ENCODE measurements around the gene SCLY.
A peak's percentile ranks its signal among the peaks of the same experiment; 100 is the strongest.

The SCLY gene

DNA sequence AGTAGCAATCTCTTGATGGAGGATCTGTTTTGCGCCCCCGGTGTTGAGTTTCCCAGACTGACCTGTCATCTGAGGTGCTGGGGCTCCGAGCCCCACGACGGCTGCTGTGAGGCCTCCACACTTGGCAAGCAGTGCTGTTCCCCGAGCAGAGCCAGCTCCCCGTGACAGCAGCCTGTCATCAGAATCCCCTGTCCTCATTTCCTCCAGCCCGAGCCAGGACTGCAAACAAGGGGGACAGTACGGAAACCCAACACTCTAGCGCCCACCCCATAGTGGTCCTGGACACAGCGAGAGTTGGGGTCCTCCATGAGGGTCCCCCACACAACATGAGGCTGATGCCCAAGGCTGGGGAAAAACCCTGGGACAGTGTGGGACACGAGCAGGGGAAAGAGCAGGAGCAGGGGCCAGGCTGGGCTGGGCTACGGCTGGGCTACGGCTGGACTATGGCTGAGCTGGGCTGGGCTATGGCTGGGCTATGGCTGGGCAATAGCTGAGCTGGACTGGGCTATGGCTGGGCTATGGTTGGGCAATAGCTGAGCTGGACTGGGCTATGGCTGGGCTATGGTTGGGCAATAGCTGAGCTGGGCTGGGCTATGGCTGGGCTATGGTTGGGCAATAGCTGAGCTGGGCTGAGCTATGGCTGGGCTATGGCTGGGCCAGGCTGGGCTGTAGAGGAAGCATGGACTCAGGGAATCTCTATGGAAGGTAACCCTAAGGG lies 76.2 kb downstream of the SCLY start:
- TF ChIP-seq, protein P1, sequence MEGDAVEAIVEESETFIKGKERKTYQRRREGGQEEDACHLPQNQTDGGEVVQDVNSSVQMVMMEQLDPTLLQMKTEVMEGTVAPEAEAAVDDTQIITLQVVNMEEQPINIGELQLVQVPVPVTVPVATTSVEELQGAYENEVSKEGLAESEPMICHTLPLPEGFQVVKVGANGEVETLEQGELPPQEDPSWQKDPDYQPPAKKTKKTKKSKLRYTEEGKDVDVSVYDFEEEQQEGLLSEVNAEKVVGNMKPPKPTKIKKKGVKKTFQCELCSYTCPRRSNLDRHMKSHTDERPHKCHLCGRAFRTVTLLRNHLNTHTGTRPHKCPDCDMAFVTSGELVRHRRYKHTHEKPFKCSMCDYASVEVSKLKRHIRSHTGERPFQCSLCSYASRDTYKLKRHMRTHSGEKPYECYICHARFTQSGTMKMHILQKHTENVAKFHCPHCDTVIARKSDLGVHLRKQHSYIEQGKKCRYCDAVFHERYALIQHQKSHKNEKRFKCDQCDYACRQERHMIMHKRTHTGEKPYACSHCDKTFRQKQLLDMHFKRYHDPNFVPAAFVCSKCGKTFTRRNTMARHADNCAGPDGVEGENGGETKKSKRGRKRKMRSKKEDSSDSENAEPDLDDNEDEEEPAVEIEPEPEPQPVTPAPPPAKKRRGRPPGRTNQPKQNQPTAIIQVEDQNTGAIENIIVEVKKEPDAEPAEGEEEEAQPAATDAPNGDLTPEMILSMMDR (IDR thresholded peaks at IDR 0.05; ENCODE audit: low read depth, low read length) = no peak
- peak; percentile 79 to 86 for DNase-seq (ENCODE audit: low read depth in 2 of 2)
- H3K4me3 ChIP-seq (replicated peaks in 1 of 2; ENCODE audit: low read depth in 2 of 2, low read length in 2 of 2) = no peak overlapping the region

DNA sequence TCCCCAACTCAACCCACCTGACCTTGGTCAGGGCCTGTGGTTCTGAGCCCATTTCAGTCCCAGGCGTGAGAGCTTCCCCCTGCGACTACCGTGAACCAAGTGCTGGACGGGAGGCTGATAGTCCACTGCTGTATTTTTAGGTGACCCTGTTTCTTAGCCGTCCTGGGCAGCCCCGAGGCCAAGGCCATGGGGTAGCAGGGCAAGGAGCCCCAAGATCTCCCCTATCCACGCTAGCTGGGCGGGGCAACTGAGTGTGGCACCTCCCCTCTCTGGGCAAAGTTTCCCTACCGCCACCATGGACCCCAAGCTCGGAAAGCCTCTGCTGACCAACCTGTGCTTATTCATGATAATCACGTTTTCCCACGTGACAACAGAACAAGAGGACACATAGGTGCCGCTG lies 77.1 kb downstream of the SCLY start:
- no peak overlapping the region for H3K4me3 ChIP-seq (replicated peaks in 1 of 2; ENCODE audit: low read depth in 2 of 2, low read length in 2 of 2)
- TF ChIP-seq, protein P1 (IDR thresholded peaks at IDR 0.05; ENCODE audit: low read depth, low read length) = no peak
- DNase-seq (ENCODE audit: low read depth in 2 of 2) = no peak

DNA sequence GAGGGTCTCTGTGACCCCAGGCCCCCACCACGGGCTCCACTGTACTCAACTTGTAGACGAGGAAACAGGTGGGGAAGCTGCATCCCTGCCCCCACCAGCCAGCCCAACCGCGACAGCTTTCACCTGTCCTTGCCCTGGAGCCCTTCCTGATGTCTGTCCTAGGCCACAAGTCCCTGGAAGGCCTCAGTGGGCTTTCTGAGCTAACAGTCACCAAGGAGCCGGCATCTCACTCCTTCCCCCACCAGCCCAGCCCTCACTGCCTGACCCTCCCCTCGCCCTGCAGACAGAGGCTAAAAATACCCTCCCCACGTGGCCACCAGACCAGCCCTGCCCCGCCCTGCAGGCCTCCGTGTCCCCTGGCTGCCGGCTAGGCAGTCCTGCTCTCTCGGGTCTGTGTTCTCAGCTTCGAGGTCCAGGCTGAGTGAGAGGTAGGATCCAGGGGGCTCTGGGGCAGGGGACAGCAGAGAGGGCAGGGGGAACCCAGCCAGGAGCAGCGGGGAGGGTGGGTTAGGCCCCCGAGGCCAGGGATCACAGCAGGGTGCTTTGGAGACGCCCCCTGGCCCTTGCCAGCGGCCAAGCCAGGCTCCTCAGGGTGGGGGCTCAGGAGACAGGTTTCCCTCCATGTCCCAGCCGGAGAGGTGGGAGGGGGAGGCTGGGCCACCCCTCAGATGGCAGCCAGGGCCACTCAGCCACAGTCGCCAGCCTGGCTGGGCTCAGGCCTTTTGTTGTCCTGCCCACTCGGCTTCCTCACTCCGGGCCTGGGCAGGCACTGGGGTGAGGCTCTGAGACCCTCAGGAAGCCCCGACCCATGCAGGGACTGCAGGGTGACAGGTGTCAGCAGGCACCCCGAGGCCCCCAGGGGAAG lies 77.8 kb downstream of the SCLY start, which contains the start of gene KLHL30:
Gene KLHL30, plus strand, starts transcription at position 338 of the 865 bp plus-strand sequence. CDS start 2,087 bp downstream, outside the sequence.
- no peak within 1 kb of the TSS for H3K4me3 ChIP-seq (replicated peaks in 1 of 2; ENCODE audit: low read depth in 2 of 2, low read length in 2 of 2)
- TF ChIP-seq, protein P1 (IDR thresholded peaks at IDR 0.05; ENCODE audit: low read depth, low read length) = no peak
- DNase-seq (ENCODE audit: low read depth in 2 of 2) = no peak

DNA sequence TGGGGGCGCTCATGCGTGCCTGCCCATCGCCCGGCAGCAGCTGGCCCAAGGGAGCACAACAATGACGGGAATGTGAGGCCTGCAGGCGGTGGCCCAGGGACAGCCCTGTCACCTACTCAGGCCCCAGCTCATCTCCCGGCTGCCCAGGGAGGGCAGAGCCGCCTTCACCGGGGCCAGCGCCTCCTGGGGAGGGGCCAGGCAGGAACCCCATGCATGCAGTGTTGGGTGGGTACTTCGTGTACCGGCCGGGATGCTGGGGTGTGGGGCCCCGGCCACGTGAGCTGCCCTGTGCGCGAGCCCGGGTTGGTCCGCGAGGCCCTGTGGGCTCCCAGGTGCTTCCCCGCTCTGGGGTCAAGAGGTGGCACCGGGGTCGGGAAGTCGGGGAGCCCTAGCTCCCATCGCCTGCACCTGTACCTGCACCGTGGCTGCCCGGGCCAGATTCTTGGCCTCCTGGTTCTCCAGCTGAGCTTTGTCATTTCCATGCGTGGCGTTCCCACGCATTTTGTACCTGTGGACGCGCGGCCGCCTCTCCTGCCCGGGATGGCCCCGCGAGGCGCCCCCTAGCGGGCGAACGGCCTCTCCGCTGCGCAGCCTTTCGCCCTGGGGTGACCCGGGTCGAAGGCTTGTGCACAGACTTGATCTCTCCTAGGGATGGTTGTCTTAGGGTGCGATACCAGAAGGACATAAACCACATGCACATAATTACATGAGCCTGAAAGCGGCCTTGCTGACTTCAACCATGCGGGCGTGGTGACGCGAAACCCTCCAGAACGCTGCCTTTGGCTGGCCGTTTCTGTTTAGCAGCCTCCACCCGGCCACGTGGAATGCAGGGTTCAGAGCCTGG lies 78.6 kb downstream of the SCLY start:
- no peak overlapping the region for H3K4me3 ChIP-seq (replicated peaks in 1 of 2; ENCODE audit: low read depth in 2 of 2, low read length in 2 of 2)
- no peak for DNase-seq (ENCODE audit: low read depth in 2 of 2)
- TF ChIP-seq, protein P1 (IDR thresholded peaks at IDR 0.05; ENCODE audit: low read depth, low read length) = peak; percentile 44

DNA sequence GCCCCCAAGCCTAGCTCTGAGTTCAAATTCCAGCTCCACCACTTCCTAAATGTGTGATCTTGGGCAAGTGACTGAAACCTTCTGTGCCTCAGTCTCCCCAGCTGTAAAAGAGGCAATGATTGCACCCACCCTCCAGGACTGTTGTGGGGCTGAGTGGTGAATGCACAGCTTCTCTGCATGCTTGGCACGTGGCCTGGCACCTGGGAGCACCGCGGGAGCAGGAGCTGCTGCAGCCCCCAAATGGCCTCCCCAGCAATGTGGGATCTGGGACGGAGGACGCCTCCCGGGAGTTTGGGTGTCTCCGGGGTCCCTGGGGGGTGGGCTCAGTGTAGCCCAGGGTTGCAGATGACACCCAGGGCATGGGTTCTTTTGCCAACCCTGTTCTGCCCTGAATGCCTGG lies 79.2 kb downstream of the SCLY start:
- H3K4me3 ChIP-seq (replicated peaks in 1 of 2; ENCODE audit: low read depth in 2 of 2, low read length in 2 of 2) = no peak overlapping the region
- DNase-seq (ENCODE audit: low read depth in 2 of 2) = no peak
- TF ChIP-seq, protein P1 (IDR thresholded peaks at IDR 0.05; ENCODE audit: low read depth, low read length) = no peak
